Ovary (tissue), 9 donors: ENCODE data around the gene RNU2-63P. TPM values are rescaled to one million over a fixed set of nuclear protein-coding genes. Genes with fewer than 3 reads are reported as not detected.

Experiments used
- DNase-seq, 5 donors: peaks; one replicate each; pipeline ENCODE4 v3.0.0-alpha.2; 2019 to 2020
- H3K27ac ChIP-seq, 2 donors: fragments of 200-600 bp; one replicate each; pipeline versions ENCODE4 v1.5.1 to v1.8.0; 2019 to 2022
- H3K27me3 ChIP-seq: fragments of 200-600 bp; one replicate; pipeline ENCODE4 v1.8.0; 2022
- H3K36me3 ChIP-seq: fragments of 200-600 bp; sonication (generic); one replicate; pipeline ENCODE4 v1.5.1; 2019
- H3K4me1 ChIP-seq: one replicate; pipeline ENCODE4 v1.8.1; 2013; ENCODE audit warnings: mild to moderate bottlenecking, moderate library complexity; ENCODE audit not compliant: insufficient read depth
- H3K4me3 ChIP-seq: fragments of 200-600 bp; sonication (generic); one replicate; pipeline ENCODE4 v1.5.1; 2017
- H3K9me3 ChIP-seq, 2 donors: fragments of 200-600 bp in 1 of 2; sonication (generic) in 1 of 2; one replicate each; pipeline versions ENCODE4 v1.5.1 to v1.8.1; 2013 to 2019; ENCODE audit warnings: mild to moderate bottlenecking in 1 of 2, moderate library complexity in 1 of 2
- CTCF ChIP-seq, 3 donors: fragments of 450-650 bp in 2 of 3; fragments of 200-600 bp in 1 of 3; IDR thresholded peaks; one replicate each; pipeline versions ENCODE4 v1.5.1 to v1.8.0; 2016 to 2022; ENCODE audit warnings: antibody characterized with exemption in 3 of 3, mild to moderate bottlenecking in 1 of 3
- EP300 ChIP-seq: sonication (generic); formaldehyde crosslinking; IDR thresholded peaks from one replicate; pipeline ENCODE4 v1.6.1; 2017; ENCODE audit warnings: antibody characterized with exemption
- POLR2A ChIP-seq: fragments of 450-650 bp; IDR thresholded peaks from one replicate; pipeline ENCODE4 v1.6.1; 2017; ENCODE audit warnings: antibody characterized with exemption, mild to moderate bottlenecking, moderate library complexity
- WGBS, 3 donors: extraction: QIAGEN DNeasy Blood & Tissue Kit in 1 of 3; methylation state at CpG; one replicate each; pipeline versions ENCODE4 v1.1.5 to v1.1.7; 2013 to 2017; 5-methylcytosine and 5-hydroxymethylcytosine counted together
- intact Hi-C, 4 donors: fragments of 100-400 bp; cut with DNase I; formaldehyde crosslinking; loops; one replicate each; pipeline versions ENCODE4 v1.11.0 to v1.15.1; 2022 to 2023
- polyA plus RNA-seq, 2 donors: library from polyadenylated mRNA; stranded (reverse); fragments of 200-250 nt in 1 of 2; fragments of 350-450 nt in 1 of 2; fragmentation: Illumina TruSeq in 1 of 2; extraction: RNeasy Lipid Tissue Mini Kit (QIAGEN cat#74804) in 1 of 2; gene quantifications; one replicate each; pipeline ENCODE4 v1.2.3, GENCODE V29; 2013 to 2014
- total RNA-seq, 7 donors: library from RNA; depleted of rRNA in 2 of 7; stranded (reverse); fragments of >200 nt in 2 of 7; fragmentation: NEBNext Ultra II Directional in 3 of 7; extraction: Animal tissue kit (Norgen Biotek cat#: 25700) in 3 of 7; gene quantifications; one replicate each; pipeline versions ENCODE4 v1.1.0 to v1.2.4, GENCODE V29; 2016 to 2023
- donor health status: DM: no; HTN: no; CAD: no; lungs with moderate emphysema.
- donor health status: DM: no; HTN: no; CAD: no.
- donor health status: Bipolar disorder and iron deficiency.
- donor health status: DM: yes; HTN: yes; CAD: no.
- donor health status: DM: no; HTN: no; CAD: no.
- donor health status: DM: yes; HTN: yes; CAD: no.

RNU2-63P gene
- total and polyA plus RNA-seq, 9 donors: 2.3 to 8.3 TPM; not detected in 7

- Histone ChIP-seq H3K4me3 (no peak overlapping the region), H3K36me3 (no peaks in the 10 kb centered on the region), H3K27ac (no peak overlapping the region), H3K27me3 (no peaks in the 10 kb centered on the region), H3K4me1 (no peaks in the 10 kb centered on the region), H3K9me3 (no peaks in the 10 kb centered on the region)
- WGBS, 3 donors: 84 to 88% (median 86%) methylated on average over 2 of the region's 2 CpGs
- no peak for TF ChIP-seq EP300
- TF ChIP-seq POLR2A: no peak
- no peak for TF ChIP-seq CTCF (IDR thresholded peaks at IDR 0.05)
- intact Hi-C loops: no loop called here
- DNase-seq: no peak
Observed at GRCh38 chr2:88036182-88036581, 19.8 kb upstream of the RNU2-63P start.

GRCh38 chr2:88032070-88032702 lies 15.8 kb upstream of the RNU2-63P start:
- H3K36me3 ChIP-seq: no peaks in the 10 kb centered on the region
- no peak overlapping the region for H3K4me3 ChIP-seq
- 87 to 95% (median 95%) methylated on average over 7 of the region's 7 CpGs for WGBS, 3 donors
- H3K4me1 ChIP-seq: no peaks in the 10 kb centered on the region
- intact Hi-C loops: no loop called here
- no peaks in the 10 kb centered on the region for H3K27me3 ChIP-seq
- TF ChIP-seq POLR2A (no peak), EP300 (no peak), CTCF (IDR thresholded peaks at IDR 0.05) (no peak)
- DNase-seq: no peak
- H3K27ac ChIP-seq: no peak overlapping the region
- H3K9me3 ChIP-seq: no peaks in the 10 kb centered on the region

GRCh38 chr2:88028931-88029330 lies 12.6 kb upstream of the RNU2-63P start:
- Histone ChIP-seq H3K36me3 (no peaks in the 10 kb centered on the region), H3K4me3 (no peak overlapping the region), H3K27me3 (no peaks in the 10 kb centered on the region), H3K4me1 (no peaks in the 10 kb centered on the region), H3K9me3 (no peaks in the 10 kb centered on the region), H3K27ac (no peak overlapping the region)
- DNase-seq: no peak
- WGBS, 3 donors: 95 to 99% (median 96%) methylated on average over 4 of the region's 4 CpGs
- intact Hi-C loops: no loop called here
- TF ChIP-seq EP300 (no peak), POLR2A (no peak), CTCF (IDR thresholded peaks at IDR 0.05) (no peak)

- no peaks in the 10 kb centered on the region for H3K27me3 ChIP-seq
- no peak for TF ChIP-seq POLR2A
- TF ChIP-seq EP300: no peak
- no peak for TF ChIP-seq CTCF (IDR thresholded peaks at IDR 0.05)
- no peaks in the 10 kb centered on the region for H3K9me3 ChIP-seq
- intact Hi-C loops: no loop called here
- H3K4me3 ChIP-seq: no peak overlapping the region
- H3K36me3 ChIP-seq: no peaks in the 10 kb centered on the region
- 91 to 94% (median 92%) methylated on average over 10 of the region's 10 CpGs for WGBS, 3 donors
- no peaks in the 10 kb centered on the region for H3K4me1 ChIP-seq
- DNase-seq: no peak
- no peak overlapping the region for H3K27ac ChIP-seq
Observed at GRCh38 chr2:88027697-88028389, 11.5 kb upstream of the RNU2-63P start.
